Measurements from ENCODE around the gene ZBTB20. TPM values are rescaled to one million over a fixed set of nuclear protein-coding genes. Genes with fewer than 3 reads are reported as not detected.
A peak's percentile ranks its signal among the peaks of the same experiment; 100 is the strongest.

Gene ZBTB20
- total and polyA plus RNA-seq, 10 of the 15 experiments (the other 5 are each of a cell fraction or from before 2014, with no cell fraction given): 0.20 to 5.5 (median 2.2) TPM

DNA sequence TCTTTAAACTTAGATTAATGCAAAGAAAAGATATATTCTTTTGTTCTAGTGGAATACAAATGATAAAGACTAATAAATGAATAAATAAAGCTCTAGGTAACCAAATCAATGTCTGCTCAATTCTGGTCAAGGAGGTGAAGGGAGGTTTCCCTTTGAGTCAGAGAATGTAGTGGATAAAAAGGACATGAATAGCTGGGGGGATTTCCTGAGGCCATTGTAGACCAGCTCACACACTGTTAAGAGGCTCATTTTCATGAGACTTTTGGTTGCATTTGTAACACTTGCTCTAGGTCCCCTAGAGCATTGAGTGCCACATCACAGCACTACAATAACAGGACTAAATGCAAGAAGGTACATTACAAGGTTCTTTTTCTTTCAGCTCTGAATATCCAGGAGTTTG lies 682.5 kb downstream of the ZBTB20 start (continued):
- peak; percentile 30; the same call in 1 of the 2 replicates for TF ChIP-seq RAD21 (IDR thresholded peaks at IDR 0.05; ENCODE audit: insufficient read depth, low read depth, low read length)
- TF ChIP-seq SMC3 (IDR thresholded peaks at IDR 0.05; ENCODE audit: borderline replicate concordance, low read length): no peak
- no peak for TF ChIP-seq LARP7 (IDR thresholded peaks at IDR 0.05)
- peak; percentile 64; the same call in 1 of the 2 replicates for TF ChIP-seq NR2F1 (conservative IDR thresholded peaks at IDR 0.05)
- TF ChIP-seq, protein P1, sequence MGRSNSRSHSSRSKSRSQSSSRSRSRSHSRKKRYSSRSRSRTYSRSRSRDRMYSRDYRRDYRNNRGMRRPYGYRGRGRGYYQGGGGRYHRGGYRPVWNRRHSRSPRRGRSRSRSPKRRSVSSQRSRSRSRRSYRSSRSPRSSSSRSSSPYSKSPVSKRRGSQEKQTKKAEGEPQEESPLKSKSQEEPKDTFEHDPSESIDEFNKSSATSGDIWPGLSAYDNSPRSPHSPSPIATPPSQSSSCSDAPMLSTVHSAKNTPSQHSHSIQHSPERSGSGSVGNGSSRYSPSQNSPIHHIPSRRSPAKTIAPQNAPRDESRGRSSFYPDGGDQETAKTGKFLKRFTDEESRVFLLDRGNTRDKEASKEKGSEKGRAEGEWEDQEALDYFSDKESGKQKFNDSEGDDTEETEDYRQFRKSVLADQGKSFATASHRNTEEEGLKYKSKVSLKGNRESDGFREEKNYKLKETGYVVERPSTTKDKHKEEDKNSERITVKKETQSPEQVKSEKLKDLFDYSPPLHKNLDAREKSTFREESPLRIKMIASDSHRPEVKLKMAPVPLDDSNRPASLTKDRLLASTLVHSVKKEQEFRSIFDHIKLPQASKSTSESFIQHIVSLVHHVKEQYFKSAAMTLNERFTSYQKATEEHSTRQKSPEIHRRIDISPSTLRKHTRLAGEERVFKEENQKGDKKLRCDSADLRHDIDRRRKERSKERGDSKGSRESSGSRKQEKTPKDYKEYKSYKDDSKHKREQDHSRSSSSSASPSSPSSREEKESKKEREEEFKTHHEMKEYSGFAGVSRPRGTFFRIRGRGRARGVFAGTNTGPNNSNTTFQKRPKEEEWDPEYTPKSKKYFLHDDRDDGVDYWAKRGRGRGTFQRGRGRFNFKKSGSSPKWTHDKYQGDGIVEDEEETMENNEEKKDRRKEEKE (IDR thresholded peaks at IDR 0.05): no peak
- TF ChIP-seq, protein P2, sequence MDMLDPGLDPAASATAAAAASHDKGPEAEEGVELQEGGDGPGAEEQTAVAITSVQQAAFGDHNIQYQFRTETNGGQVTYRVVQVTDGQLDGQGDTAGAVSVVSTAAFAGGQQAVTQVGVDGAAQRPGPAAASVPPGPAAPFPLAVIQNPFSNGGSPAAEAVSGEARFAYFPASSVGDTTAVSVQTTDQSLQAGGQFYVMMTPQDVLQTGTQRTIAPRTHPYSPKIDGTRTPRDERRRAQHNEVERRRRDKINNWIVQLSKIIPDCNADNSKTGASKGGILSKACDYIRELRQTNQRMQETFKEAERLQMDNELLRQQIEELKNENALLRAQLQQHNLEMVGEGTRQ (IDR thresholded peaks at IDR 0.05; ENCODE audit: borderline replicate concordance, low read depth, low read length): no peak
- TF ChIP-seq ZNF274 (IDR thresholded peaks at IDR 0.05; ENCODE audit: insufficient read depth, insufficient read length): no peak
- TF ChIP-seq NR2C2 (IDR thresholded peaks at IDR 0.05; ENCODE audit: borderline replicate concordance, control insufficient read depth, insufficient read length, low read depth): no peak

DNA sequence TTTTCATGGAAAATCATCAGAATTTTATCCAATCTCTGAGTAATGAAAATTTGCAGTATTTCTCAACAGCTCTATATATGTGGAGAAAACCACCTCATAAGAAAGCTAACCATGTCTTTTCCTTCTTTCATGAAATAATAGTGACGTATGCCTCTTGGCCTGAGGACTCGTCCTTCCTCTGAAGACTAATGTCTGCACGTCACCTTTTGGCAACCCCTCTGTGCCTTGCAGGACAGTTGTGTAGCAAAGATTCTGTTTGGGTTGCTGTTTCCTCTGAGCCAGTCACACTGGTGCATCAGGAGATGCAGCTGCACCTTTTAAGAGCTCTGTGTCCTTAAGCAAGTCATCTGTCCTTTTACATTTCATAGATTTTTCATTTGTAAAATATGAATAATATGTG lies 684.3 kb downstream of the ZBTB20 start:
- intact Hi-C loops (cut with micrococcal nuclease; ENCODE audit: unreplicated experiment) (no loop called here), in situ Hi-C loops (cut with MboI) (no loop called here)
- H4K20me1 ChIP-seq (ENCODE audit: control insufficient read depth, insufficient read depth): no peaks in the 10 kb centered on the region
- WGBS (ENCODE audit: insufficient coverage, insufficient replicate concordance, low lambda C conversion rate, missing lambda C conversion rate): 96% methylated on average over 3 of the region's 3 CpGs
- no peak overlapping the region for H3K9ac ChIP-seq (ENCODE audit: control insufficient read depth, insufficient read depth, low read length)
- ChIA-PET POLR2A (no interaction called here), RAD21 (ENCODE audit: unreplicated experiment) (no interaction called here), CTCF (interaction anchor here (0.7 to 1.1 kb wide), 3 partner anchors 14 to 78 kb away, joined by 3 read pairs; no protein-coding TSS in a partner anchor), SMC1A (ENCODE audit: uncharacterized antibody, unreplicated experiment) (interaction anchor here (1.1 to 1.4 kb wide), 3 partner anchors 9 to 171 kb away, joined by 3 to 4 read pairs (median 3); no protein-coding TSS in a partner anchor)
- no peak overlapping the region for H3K27ac ChIP-seq (ENCODE audit: control insufficient read depth, insufficient read depth)
- no peaks in the 10 kb centered on the region for H3K36me3 ChIP-seq (ENCODE audit: control insufficient read depth in 2 of 2, insufficient read depth in 2 of 2, low read length in 1 of 2)
- no peak overlapping the region for H2AFZ ChIP-seq (ENCODE audit: control insufficient read depth, low read depth, low read length)
- no peaks in the 10 kb centered on the region for H3K27me3 ChIP-seq (replicated peaks in 1 of 2; ENCODE audit: control insufficient read depth in 2 of 2, insufficient read depth in 2 of 2, low read length in 1 of 2)
- no peak overlapping the region for H3K4me3 ChIP-seq
- TF ChIP-seq LARP7 (IDR thresholded peaks at IDR 0.05) (no peak), BRCA1 (IDR thresholded peaks at IDR 0.05; ENCODE audit: low read depth, low read length) (no peak), TCF3 (IDR thresholded peaks at IDR 0.05; ENCODE audit: borderline replicate concordance, insufficient read depth, low read depth, low read length) (no peak), SUPT20H (IDR thresholded peaks at IDR 0.05; ENCODE audit: borderline replicate concordance, control insufficient read depth, low read depth, low read length) (no peak), ZNF384 (IDR thresholded peaks at IDR 0.05; ENCODE audit: borderline replicate concordance, low read depth, low read length) (no peak), SREBF1 (IDR thresholded peaks at IDR 0.05; ENCODE audit: low read length) (no peak), NFXL1 (IDR thresholded peaks at IDR 0.05; ENCODE audit: borderline replicate concordance) (no peak), SMC3 (IDR thresholded peaks at IDR 0.05; ENCODE audit: borderline replicate concordance, low read length) (no peak), POU2F2 (IDR thresholded peaks at IDR 0.05; ENCODE audit: borderline replicate concordance, low read depth, low read length) (no peak), CBX3 (IDR thresholded peaks at IDR 0.05; ENCODE audit: borderline replicate concordance, low read depth) (no peak)
- H3K79me2 ChIP-seq (ENCODE audit: control insufficient read depth, insufficient read depth, low read length): no peaks in the 10 kb centered on the region
- no peak overlapping the region for H3K4me2 ChIP-seq (ENCODE audit: control insufficient read depth, insufficient read depth)
- FAIRE-seq (no peak), ATAC-seq (no peak), DNase-seq (ENCODE audit: low read depth, low spot score) (no peak)
- H3K4me1 ChIP-seq (ENCODE audit: control insufficient read depth, insufficient read depth, low read length): peaks cover 34% of the 10 kb centered on the region
- no peaks in the 10 kb centered on the region for H3K9me3 ChIP-seq (replicated peaks; ENCODE audit: control insufficient read depth, insufficient read depth, low read length)
- no TSS peak for BruUV-seq (replicated peaks)
